ENCODE measurements around the gene FAT2.
A peak's percentile ranks its signal among the peaks of the same experiment; 100 is the strongest.

Gene FAT2, protein sequence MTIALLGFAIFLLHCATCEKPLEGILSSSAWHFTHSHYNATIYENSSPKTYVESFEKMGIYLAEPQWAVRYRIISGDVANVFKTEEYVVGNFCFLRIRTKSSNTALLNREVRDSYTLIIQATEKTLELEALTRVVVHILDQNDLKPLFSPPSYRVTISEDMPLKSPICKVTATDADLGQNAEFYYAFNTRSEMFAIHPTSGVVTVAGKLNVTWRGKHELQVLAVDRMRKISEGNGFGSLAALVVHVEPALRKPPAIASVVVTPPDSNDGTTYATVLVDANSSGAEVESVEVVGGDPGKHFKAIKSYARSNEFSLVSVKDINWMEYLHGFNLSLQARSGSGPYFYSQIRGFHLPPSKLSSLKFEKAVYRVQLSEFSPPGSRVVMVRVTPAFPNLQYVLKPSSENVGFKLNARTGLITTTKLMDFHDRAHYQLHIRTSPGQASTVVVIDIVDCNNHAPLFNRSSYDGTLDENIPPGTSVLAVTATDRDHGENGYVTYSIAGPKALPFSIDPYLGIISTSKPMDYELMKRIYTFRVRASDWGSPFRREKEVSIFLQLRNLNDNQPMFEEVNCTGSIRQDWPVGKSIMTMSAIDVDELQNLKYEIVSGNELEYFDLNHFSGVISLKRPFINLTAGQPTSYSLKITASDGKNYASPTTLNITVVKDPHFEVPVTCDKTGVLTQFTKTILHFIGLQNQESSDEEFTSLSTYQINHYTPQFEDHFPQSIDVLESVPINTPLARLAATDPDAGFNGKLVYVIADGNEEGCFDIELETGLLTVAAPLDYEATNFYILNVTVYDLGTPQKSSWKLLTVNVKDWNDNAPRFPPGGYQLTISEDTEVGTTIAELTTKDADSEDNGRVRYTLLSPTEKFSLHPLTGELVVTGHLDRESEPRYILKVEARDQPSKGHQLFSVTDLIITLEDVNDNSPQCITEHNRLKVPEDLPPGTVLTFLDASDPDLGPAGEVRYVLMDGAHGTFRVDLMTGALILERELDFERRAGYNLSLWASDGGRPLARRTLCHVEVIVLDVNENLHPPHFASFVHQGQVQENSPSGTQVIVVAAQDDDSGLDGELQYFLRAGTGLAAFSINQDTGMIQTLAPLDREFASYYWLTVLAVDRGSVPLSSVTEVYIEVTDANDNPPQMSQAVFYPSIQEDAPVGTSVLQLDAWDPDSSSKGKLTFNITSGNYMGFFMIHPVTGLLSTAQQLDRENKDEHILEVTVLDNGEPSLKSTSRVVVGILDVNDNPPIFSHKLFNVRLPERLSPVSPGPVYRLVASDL (N-terminal part only)

DNA sequence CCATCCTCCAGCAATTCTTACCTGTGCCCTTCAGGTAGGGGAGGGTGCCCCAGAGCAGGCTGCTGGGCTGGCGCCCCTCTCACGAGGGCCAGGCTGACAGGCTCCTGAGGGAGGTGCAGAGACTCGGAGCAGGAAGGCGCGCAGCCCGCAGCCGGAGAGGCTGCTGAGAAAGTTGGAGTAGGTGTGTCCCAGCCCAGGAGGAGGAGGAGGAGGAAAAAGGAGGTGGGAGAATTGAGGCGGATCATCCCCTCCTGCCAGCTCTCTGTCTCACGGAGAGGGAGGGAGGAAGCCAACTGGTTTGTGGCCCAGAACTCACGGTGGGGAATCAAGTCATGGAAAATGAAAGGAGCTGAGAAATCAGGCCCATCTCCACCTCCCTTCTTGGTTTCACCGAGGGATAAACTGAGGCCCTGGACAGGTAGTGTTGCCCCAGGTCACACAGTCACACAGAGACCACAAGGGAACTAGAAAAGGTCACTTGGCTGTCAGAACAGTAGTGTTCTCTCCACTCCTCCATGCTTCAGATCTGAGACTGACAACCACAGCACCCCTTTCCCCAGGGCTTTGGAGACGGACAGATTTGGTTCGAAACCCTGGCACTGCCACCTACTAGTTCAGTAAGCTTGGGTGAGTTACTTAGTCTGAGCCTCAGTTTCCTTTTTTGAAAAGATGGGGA, at the start of gene FAT2:
TSS of gene FAT2 (minus strand) at position 188 of the 676 bp plus-strand sequence. CDS start 22,400 bp downstream, outside the sequence.
- DNase-seq (ENCODE audit: low spot score): no peak

DNA sequence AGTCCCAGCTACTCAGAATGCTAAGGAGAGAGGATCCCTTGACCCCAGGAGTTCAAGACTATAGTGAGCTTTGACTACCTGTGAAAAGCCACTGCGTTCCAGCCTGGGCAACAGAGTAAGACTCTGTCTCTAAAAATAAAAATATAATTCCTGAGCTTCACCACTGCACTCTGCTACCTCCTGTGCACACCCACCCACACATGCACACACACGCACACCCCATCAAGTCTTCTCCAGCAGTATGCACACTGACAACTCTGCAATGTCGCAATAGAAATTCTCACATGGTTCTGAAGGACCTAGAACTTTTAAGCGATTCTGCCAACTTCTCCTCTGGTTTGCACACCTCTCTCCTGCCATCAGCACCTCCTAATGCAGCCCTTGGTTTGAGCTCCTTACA, 47.5 kb upstream of the FAT2 start:
- DNase-seq (ENCODE audit: low spot score): no peak

DNA sequence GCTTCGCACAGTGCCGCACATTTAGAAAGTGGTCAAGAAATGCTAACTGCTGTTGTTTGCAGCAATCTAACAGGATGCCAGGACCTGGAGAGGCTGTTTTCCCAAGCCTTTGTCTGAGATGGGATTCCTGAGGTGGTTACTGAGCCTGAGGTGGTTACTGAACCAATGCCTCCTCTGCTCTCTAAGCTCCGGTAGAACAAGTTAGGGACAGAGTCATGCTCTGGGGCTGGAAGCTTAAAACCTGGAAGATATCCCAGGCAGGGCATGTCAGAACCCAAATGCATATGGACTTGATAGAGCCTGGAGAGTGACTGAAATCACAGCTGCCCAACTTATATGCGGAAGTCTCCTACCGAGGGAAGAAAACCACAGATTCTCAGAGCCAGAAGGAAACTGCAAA, 46.5 kb upstream of the FAT2 start:
- DNase-seq (ENCODE audit: low spot score): no peak

DNA sequence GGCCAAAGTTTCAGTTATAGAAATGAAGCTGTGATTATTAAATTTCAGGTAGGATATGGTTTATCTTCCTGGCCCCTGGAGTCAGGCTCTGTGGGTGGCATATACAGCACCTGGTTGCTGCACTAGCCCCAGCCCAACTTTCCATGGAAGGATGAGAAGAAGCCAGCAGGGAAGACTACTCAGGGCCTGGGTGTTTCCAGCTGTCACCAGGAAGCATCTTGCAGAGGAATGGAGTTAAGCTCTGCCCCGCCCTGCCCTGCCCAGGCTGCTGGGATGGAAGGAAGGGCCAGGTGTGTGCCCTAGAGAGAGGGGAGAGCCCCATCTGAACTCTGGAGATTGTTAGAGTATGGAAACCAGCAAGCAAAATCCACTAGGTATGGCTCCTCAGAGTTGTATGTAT, 42.8 kb upstream of the FAT2 start:
- no peak for DNase-seq (ENCODE audit: low spot score)

DNA sequence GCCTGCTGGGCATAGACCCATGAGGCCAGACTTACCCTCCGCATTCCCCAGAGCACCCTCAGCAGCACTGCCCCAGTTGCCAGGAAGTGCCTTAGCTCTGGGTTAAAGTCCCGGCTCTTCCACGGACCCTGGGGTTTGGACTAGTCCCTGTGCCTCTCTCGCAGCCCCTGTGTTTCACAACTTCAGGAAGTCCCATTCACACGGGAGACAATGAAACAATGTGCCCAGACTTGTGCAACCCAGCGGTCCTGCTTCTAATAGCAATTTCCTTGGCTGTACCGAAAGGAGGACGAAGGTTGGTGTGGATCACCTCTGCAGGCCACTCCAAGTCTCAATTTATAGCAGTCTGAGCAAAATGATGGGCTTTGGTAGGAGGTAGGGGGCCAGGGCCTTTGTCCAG, 41.8 kb upstream of the FAT2 start:
- no peak for DNase-seq (ENCODE audit: low spot score)

DNA sequence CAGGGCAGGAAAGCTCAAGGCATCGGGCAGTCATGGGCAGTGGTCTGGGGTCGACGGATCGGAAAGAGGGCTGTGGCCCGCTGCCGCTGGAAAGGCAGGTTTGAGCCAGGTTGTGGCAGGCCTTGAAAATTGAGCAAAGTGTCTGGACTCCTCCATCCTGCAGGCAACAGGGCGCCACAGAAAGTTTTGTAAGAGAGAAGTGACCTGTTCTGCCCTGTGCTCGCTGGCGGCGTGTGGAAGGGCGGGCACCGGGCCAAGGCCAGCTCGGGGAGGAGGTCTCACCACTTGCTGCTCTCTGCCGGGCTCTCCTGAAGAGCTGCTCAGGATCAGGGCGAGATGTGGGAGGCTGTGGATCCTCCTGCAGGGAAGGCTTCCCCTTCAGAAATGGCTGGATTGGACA, 41.4 kb upstream of the FAT2 start:
- DNase-seq (ENCODE audit: low spot score): no peak

DNA sequence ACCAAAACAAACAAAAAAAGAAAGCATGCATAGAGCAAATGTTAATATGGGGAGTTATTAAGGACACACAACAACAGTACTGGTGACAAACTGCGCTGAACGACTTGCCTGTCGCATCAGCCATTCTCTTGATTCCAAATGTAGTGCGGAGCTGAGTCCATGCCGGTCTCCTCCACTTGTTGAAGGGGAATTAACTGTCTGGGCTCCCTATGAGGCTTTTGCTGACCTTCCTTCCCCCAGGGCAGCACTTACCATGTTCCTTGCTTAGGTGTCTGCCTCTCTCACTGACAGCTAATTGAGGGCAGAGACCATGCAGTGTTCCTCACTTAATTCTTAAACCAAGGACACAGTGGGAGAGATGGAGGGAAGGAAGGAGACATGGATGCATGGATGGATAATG, 40.8 kb upstream of the FAT2 start:
- no peak for DNase-seq (ENCODE audit: low spot score)

DNA sequence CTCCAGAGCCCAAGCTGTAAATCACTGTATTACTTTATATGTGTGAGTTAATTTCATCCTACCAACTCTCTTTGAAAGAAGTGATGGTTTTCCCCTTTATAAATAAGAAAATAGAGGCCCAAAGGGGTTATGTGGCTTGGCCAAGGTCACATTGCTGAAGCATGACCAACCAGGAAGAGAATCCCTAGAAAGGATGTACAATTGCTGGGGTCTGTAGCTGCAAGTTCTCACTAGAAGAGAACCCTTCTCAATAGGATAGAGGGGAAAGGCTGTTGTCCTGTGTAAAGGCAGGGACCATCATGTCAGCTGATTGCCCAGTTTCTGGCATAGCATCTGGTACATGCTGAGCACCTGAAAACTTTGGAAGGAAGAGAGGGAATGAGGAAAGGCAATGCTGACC, 39.0 kb upstream of the FAT2 start:
- no peak for DNase-seq (ENCODE audit: low spot score)

DNA sequence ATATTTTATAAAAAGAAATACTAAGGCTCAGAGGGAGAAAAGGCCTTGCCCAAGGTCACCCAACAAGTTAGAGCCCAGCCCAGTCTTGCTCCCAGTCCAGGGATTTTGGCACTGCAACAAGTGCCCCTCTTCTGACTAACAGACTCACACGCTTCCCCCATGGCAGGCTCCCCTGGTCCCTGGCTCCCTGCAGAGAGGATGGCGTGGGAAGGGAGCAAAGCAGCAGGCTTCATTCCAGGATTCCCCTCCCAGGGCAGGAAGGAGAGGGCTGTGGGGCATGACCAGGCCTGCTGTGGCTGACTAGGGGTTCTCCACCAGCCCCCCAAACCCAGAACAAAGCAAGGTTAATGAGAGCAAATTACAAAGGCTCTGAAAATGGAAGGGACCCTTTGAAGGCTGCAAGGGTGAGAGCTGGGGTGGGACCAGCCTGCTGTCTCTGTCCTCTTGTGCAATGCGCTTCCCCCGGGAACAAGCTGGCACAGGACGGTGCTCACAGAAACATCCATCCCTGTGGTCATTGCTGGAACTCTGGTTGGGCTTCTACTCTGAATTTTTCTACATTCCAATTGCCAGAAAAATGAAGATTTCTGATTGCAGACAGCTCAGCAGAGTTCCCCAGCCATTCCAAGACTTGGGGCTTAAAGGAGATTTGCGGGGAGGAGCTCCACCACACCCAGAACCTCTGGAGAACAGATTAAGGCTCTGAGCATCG, 37.1 kb upstream of the FAT2 start:
- peak; percentile 69 for DNase-seq (ENCODE audit: low spot score)

DNA sequence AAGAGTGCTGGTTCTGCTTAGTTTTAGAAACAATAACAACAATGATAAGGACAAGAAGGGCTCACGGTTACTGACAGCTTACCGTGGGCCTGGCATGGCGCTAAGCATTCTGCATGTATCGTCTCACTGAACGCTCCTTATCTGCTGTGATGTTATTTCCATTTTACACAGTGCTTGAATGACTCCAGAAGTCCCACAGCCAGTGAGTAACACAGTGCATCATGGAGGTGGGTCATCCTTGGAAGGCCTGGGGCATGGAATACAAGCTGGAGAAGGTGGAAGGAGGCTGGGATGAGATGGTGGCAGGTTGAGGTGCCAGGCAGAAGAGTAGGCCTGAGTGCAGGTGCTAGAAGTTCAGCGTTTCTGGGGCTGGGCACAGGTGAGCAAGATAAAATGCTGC, 36.5 kb upstream of the FAT2 start:
- DNase-seq (ENCODE audit: low spot score): no peak

DNA sequence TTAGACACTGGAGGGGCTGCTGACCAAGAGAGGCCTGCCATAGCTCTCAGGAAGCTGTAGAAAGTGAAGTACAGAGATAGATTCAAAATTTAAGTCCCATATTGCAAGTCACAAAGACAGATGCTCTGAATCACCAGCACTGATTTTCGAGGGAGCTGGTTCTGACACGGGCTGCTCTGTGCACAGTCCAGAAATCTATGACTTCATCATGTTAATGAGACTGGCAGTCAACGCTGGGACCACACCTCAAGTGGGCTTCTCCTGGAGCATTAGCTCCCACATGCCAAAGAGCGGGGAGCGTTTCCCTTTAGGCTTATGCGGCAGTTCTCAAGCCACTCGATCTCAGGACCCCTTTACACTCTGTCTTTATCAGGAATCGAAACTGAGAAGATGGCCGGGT, 34.2 kb upstream of the FAT2 start:
- DNase-seq (ENCODE audit: low spot score): no peak

DNA sequence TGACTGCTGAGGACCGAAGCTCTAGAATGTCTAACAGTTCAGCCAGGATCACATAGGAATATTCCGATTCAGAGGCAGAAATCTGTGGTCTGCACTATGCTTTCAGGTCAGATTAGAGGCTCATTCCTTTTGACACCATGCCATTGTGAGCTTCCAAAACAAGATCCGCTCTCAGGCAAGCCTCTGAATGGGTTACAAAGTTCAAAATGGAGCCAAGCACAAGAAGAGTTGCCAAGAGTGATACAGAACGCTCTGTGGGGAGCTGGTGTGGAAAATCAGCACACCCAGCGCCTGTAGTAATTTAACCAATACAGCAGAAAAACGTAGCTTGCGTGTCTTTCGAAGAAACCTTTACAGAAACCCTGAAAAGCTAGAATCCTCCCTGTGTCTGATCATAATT, 33.3 kb upstream of the FAT2 start:
- DNase-seq (ENCODE audit: low spot score): no peak

DNA sequence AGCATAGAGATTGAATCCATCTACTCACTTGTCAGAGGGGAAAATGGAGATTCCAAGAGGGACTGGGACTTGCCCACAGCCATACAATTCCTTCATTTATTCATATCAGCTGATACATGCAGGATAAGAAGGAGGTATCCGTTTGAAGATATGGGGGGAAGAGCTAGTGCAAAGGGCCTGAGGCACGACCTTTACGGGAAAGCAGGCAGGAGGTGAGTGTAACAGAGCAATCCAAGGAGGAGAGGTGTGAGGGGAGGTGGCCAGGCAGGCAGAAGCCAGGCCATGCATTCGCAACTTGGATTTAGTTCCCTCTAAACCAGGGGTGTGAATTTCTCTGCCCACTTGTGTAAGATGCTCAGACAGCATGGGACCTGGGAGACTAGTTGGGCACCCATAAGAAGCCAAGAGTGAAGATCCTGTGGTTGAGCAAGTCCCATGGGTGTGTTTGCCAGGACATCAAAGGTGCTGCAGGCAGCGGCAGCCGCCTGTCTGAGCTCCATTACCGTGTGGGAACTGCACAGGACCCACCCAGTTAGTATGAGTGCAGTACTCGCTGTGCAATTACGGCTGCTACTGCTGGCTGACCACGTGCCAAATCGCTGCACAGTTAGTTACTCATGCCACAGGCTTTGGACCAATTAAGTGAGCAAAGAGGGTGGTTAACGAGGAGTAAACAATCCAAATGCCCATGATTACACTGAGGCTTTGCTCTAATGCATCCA, 31.4 kb upstream of the FAT2 start:
- peak; percentile 32 for DNase-seq (ENCODE audit: low spot score)

DNA sequence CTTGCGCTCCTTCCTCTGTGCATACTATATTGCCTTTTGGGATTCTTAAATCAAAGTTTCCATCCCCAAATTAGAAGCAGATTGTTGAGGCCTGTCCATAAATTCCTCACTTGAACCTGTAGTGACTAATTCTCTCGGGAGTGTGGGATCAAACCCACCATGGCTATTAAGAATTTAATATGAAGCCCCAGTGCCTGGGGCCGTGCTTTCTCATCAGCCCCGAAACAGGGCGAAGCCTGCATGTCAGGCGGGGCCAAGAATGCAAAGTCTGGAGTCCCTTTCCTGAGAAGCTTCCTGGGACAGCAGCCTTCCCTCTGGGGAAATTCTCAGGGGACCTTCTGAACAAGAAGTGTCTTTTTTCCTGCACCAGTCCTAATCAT, 29.3 kb upstream of the FAT2 start:
- DNase-seq (ENCODE audit: low spot score): no peak

DNA sequence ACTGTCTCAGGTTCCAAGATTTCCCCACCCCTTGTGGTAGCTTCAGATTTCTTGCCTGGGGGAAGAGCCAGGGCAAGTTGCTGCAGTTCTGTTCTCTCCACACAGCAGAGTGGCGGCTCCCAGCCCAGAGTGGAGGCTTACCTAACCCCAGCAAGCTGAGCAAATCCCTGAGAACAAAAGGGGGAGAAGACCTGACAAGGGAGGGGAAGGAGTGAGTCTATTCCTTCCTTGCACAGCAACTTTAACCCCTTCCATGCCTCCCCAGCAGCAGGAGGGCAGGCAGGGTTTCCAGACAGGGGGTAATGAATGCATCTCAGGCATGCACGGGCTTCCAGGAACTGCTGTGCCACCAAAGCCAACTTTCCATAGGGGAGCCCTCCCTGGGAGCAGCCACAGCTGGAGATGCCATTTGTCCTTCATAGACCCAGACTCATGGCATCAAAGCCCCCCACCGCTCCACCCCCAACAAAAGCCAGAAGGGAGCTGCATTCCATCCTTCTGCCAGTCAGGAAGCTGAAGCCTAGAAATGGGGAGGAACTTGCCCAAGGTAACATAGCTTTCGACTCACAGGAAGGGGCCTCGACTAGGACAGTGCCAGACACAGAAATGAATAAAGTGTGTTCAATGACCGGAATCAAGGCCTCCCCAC, 28.8 kb upstream of the FAT2 start:
- DNase-seq (ENCODE audit: low spot score): no peak

DNA sequence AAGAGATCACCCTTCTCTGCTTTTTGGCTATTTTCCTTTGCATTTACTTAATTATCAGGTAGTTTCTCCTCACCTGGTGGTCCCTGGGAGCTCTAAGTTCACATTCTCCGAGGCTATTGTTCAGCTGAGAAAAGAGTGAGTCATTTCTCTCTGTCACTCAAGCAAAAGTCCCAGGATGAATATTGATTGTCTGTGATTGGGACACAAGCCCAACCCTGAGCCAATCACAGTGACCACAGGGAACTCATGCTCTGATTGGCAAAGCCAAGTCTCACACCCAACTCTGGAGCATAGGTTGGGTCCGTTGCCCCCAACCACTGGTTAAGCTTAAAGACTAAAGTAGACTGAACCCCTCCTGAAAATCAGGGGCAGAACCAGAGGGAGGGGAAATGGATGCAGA, 27.8 kb upstream of the FAT2 start:
- no peak for DNase-seq (ENCODE audit: low spot score)

DNA sequence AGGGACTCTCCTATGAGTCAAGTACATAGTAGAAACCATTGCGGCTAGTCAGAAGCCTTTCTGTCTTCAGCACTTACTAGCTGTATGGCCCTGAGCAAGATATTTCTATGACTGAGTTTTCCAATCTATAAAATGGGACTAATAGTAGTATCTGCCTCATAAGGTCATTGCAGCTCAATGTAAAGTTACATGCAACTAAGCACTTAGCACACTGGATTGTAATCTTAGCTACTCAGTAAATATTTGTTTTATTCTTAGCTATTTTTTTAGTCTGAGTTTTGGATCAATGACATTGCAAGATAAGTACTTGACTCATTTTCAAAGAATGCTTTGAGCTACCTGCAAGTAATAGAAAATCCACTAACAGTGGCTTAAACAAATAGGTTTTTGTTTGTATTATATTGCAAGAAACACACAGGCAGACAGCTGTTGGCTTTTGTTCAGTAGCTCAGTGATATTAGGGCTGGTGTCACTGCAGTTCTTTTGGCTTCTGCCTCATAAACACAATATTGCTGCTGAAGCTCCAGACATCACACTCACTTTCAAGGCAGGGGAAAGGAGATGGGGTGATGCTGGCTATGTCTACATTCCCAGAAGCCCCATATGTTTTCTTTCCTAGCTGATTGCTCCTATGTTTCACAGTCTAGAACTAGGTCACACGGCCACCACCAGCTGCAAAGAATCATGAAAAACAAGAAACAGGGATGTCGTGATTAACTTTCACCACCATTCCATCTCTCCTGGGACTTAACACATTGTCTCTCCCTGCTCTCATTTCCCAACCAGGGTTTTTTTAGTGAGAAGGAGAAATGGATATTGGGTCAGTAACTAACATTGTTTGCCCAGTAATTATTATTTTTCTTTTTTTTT, 26.9 kb upstream of the FAT2 start:
- no peak for DNase-seq (ENCODE audit: low spot score)

DNA sequence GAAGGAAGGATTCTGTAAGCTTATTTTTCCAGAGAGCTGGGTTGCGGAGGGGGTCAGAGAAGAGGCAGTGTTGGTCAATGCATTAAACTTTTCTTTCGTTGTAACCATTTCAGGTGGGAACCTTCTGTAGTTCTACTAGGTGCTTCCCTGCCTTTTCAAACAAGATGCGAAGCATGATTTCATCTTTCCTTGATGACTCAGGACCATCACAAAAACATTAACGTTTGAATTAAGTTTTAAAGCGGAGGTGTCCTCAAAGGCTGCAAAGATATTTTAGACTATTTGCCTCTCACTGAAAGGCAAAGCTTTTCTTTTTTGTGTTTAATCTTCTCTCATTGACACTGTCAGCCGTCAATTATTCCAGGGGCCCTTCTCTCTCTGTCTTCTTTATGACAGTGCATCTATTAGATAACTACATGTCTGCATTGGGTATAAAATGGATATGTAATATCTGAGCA, 26.3 kb upstream of the FAT2 start:
- no peak for DNase-seq (ENCODE audit: low spot score)

DNA sequence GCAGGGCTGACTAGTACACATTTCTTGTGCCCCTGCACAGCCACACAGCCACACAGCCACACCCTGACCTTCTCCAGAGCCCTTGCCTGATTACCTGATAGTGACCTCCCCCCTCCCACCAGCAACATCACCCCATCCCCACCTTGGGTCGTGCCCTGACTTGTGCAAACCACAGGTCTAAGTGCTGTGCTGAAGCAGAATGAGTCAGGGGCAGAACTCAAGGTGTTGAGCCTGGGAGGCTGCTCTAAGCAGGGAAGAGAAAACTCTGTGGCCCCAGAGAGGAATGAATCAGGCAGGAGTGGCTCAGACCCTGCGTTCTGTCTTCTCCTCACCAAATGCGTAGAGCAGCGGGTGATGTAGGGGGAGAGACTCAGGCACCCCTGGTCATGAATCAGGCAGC, 24.3 kb upstream of the FAT2 start:
- no peak for DNase-seq (ENCODE audit: low spot score)
